Myocyte (in vitro differentiated cells): ENCODE measurements around the gene CREM. TPM values are rescaled to one million over a fixed set of nuclear protein-coding genes. Genes with fewer than 3 reads are reported as not detected.
"Not testable (repeated sequence)": the region's sequence is repeated elsewhere in the genome, so short reads cannot be mapped to it uniquely, and the experiment has no call there.

ENCODE experiments used
- DNase-seq: peaks from one replicate; pipeline ENCODE4 v3.0.0-alpha.2; 2012; ENCODE audit warnings: low read depth
- total RNA-seq: library from RNA; depleted of rRNA; stranded (reverse); fragments of >200 nt; gene quantifications from 2 replicates; pipeline ENCODE4 v1.2.3, GENCODE V29; 2014

The CREM gene
- total RNA-seq, 1 donor from 2014 or later: 75.2 TPM

- DNase-seq: no peak
Observed at GRCh38 chr10:35192645-35193249, 66.1 kb downstream of the CREM start.

GRCh38 chr10:35194471-35194870, 67.8 kb downstream of the CREM start:
- DNase-seq: no peak

- DNase-seq: no peak
Observed at GRCh38 chr10:35194906-35195305, 68.3 kb downstream of the CREM start.

GRCh38 chr10:35195361-35196306, 69.0 kb downstream of the CREM start:
- peak; percentile 87 for DNase-seq

- no peak for DNase-seq
Observed at GRCh38 chr10:35200487-35200886, 73.8 kb downstream of the CREM start.

GRCh38 chr10:35201234-35201633, 74.6 kb downstream of the CREM start:
- no peak for DNase-seq

- no peak for DNase-seq
Observed at GRCh38 chr10:35202050-35202449, 75.4 kb downstream of the CREM start.

GRCh38 chr10:35203745-35204144, 77.1 kb downstream of the CREM start:
- peak; percentile 85 for DNase-seq

- DNase-seq: no peak
Observed at GRCh38 chr10:35204650-35205319, 78.1 kb downstream of the CREM start.

- no peak for DNase-seq
Observed at GRCh38 chr10:35206274-35206673, 79.6 kb downstream of the CREM start.

- DNase-seq: peak; percentile 43
Observed at GRCh38 chr10:35208536-35208935, 81.9 kb downstream of the CREM start.

- DNase-seq: peak; percentile 91
Observed at GRCh38 chr10:35208949-35209613, 82.4 kb downstream of the CREM start.

GRCh38 chr10:35210961-35211360, 84.3 kb downstream of the CREM start:
- DNase-seq: no peak

- DNase-seq: no peak
Observed at GRCh38 chr10:35211390-35211789, 84.7 kb downstream of the CREM start.

GRCh38 chr10:35212856-35213255, 86.2 kb downstream of the CREM start:
- peak; percentile 80 for DNase-seq

- DNase-seq: no peak
Observed at GRCh38 chr10:35213699-35214098, 87.1 kb downstream of the CREM start.

GRCh38 chr10:35214607-35215020, 88.0 kb downstream of the CREM start:
- no peak for DNase-seq

- DNase-seq: peak; percentile 49
Observed at GRCh38 chr10:35215107-35215506, 88.5 kb downstream of the CREM start.

- DNase-seq: peak; percentile 82
Observed at GRCh38 chr10:35216303-35216905, 89.8 kb downstream of the CREM start.

- DNase-seq: not testable (repeated sequence)
Observed at GRCh38 chr10:35216956-35217355, 90.3 kb downstream of the CREM start.

- peak; percentile 91 for DNase-seq
Observed at GRCh38 chr10:35217455-35217854, 90.8 kb downstream of the CREM start.
